Sigmoid colon (tissue), 3 donors: ENCODE measurements around the gene LHPP.

Source experiments
- CTCF ChIP-seq, 4 experiments: fragments of 450-650 bp in 3 of 4; fragments of 200-600 bp in 1 of 4; IDR thresholded peaks; one replicate each; pipeline ENCODE4 v1.5.1; 2016 to 2019; ENCODE audit warnings: antibody characterized with exemption in 4 of 4, mild to moderate bottlenecking in 3 of 4, moderate library complexity in 2 of 4
- POLR2A ChIP-seq, 2 donors: fragments of 450-650 bp; IDR thresholded peaks; one replicate each; pipeline ENCODE4 v1.6.1; 2016; ENCODE audit warnings: antibody characterized with exemption in 2 of 2, mild to moderate bottlenecking in 2 of 2, moderate library complexity in 2 of 2

GRCh38 chr10:124643330-124644009 lies 181.8 kb downstream of the LHPP start:
- TF ChIP-seq POLR2A (IDR thresholded peaks at IDR 0.05) (no peak), CTCF (IDR thresholded peaks at IDR 0.05) (no peak)
